IPS-18a (cell line): ENCODE data around the gene DNASE1L2.
A peak's percentile ranks its signal among the peaks of the same experiment; 100 is the strongest.
"Not testable (repeated sequence)": the region's sequence is repeated elsewhere in the genome, so short reads cannot be mapped to it uniquely, and the experiment has no call there.

Experiments
- H3K27ac ChIP-seq: one replicate; pipeline ENCODE4 v1.5.1; 2013; ENCODE audit warnings: low read length
- H3K27me3 ChIP-seq: one replicate; pipeline ENCODE4 v1.6.1; 2013; ENCODE audit warnings: mild to moderate bottlenecking, low read length; ENCODE audit not compliant: control insufficient read depth, insufficient read depth
- H3K36me3 ChIP-seq: one replicate; pipeline ENCODE4 v1.6.1; 2013; ENCODE audit warnings: low read depth, low read length; ENCODE audit not compliant: control insufficient read depth
- H3K4me1 ChIP-seq: one replicate; pipeline ENCODE4 v1.6.1; 2013; ENCODE audit warnings: low read depth, low read length; ENCODE audit not compliant: control insufficient read depth
- H3K4me3 ChIP-seq: one replicate; pipeline ENCODE4 v1.5.1; 2013; ENCODE audit warnings: low read length
- H3K9ac ChIP-seq: one replicate; pipeline ENCODE4 v1.6.1; 2013; ENCODE audit warnings: mild to moderate bottlenecking, low read length, moderate library complexity
- H3K9me3 ChIP-seq: one replicate; pipeline ENCODE4 v1.6.1; 2013; ENCODE audit warnings: low read depth, low read length; ENCODE audit not compliant: control insufficient read depth

Gene DNASE1L2

DNA sequence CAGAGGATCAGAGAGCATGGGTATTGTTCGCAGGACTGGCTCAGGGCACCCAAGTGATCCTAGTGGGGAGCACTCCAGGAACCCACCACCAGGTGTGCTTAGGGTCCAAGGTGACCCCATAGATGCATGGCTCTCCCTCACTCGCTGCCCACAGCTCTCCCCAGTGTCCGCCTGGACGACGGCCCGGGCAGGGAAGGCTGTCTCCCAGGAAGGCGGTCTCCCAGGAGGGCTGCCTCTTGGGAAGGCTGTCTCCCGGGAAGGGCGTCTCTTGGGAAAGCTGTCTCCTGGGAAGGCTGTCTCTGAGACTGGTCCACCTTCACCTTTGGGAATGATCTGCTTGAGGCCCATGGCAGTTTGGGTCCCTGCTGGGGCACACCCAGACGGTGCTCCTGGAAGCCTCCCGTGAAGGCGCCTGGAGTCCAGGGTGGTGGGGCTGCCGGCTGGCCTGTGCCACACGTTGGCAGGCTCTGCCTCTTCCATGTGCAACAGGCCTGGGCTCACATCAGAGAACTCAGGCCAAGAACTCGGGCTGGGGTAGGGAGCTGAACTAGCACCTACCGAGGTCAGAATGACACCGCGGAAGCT is 10.1 kb downstream of the DNASE1L2 start:
- H3K9ac ChIP-seq = no peak overlapping the region
- H3K4me1 ChIP-seq = peaks cover 4% of the 10 kb centered on the region
- H3K4me3 ChIP-seq = no peak overlapping the region
- H3K9me3 ChIP-seq = no peaks in the 10 kb centered on the region
- no peak overlapping the region for H3K27ac ChIP-seq
- peaks cover 41% of the 10 kb centered on the region for H3K36me3 ChIP-seq
- no peaks in the 10 kb centered on the region for H3K27me3 ChIP-seq

DNA sequence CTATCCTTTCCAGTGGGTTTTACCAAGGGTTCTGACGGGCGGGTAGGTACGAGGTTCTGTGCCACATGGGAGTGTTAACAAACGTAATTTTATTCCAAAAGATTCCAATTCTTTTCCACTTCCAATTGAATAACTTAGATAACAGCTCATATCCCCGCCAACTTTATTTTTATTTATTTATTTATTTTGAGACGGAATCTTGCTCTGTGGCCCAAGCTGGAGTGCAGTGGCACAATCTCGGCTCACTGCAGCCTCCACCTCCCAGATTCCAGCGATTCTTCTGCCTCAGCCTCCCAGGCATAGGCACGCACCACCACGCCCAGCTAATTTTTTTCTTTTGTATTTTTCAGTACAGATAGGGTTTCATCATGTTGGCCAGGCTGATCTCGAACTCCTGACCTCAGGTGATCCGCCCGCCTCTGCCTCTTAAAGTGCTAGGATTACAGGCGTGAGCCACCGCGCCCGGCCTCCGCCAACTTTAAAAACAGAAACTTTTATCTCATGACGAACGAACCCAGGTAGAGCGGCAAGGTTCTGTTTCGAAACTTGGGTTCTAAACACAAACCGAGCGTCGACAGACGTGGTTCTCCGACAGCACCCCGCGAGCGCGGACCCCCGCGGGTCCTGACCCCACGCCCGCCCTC is 14.5 kb downstream of the DNASE1L2 start:
- no peak overlapping the region for H3K27ac ChIP-seq
- no peaks in the 10 kb centered on the region for H3K9me3 ChIP-seq
- peaks cover 47% of the 10 kb centered on the region for H3K36me3 ChIP-seq
- peaks cover 10% of the 10 kb centered on the region for H3K4me1 ChIP-seq
- H3K9ac ChIP-seq = peak overlapping the region; percentile 92
- H3K4me3 ChIP-seq = peak overlapping the region; percentile 83
- H3K27me3 ChIP-seq = no peaks in the 10 kb centered on the region

DNA sequence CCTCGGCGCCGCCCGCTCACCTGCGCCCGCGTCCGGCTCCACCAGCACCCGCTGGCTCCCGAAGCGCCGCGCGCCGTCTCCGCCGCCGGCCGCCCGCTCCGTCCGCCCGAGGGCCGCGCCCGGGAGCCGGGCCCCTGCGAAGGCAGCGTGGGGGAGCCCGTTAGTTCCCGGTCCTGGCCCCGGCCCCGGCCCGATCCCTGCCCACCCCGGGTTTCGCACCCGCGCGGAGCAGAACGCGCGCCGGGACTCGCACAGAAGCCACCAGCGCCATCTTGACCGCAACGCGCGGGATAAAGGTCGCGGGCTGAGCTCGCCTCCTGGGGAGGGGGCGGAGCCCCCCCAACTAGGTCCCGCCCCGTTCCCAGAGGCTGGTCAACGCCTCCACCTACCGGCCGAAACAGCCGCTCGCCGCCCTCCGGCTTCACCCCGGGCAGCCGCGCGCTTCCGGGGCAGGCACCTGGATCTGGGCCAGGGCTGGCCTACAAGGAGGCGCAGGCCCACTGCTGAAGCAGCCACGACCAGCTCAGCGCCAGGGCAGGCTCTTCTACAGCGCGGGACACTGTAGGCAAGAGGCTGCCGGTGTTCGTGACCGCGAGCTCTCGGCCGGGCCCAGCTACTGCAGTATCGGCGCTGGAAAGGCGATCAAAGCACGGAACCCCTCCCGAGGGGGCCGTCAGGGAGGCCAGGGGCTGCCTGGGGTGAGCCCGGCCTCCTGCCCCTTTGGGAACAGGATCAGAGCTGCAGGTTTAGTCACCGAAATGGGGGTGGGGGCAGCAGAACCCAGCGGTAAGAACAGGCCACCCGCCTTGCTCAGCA is 15.3 kb downstream of the DNASE1L2 start, which contains the start of gene ECI1:
TSS of gene ECI1 (minus strand) at position 292 of the 816 bp plus-strand sequence. CDS start at position 271, 21 bp downstream.
- peaks cover 10% of the 10 kb centered on the region for H3K4me1 ChIP-seq
- peak within 1 kb of the TSS; percentile 75 for H3K27ac ChIP-seq
- peak within 1 kb of the TSS; percentile 92 for H3K9ac ChIP-seq
- H3K36me3 ChIP-seq = peaks cover 48% of the 10 kb centered on the region
- no peaks in the 10 kb centered on the region for H3K9me3 ChIP-seq
- H3K27me3 ChIP-seq = no peaks in the 10 kb centered on the region
- peak within 1 kb of the TSS; percentile 83 for H3K4me3 ChIP-seq

DNA sequence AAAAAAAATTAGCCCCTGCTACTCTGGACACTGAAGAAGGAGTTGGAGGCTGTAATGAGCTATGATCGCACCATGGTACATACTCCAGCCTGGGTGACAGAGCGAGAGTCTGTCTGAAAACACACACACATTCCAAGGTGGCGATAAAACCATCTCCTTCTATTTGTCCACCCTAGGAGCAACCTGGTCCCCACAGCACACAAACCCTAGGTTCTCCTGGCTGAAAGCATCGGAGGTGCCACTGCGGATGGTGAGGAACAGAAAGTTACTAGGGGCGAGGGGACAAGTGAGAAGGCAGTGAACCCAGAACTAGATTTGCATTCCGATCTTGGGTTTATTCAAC is 16.5 kb downstream of the DNASE1L2 start:
- Histone ChIP-seq H3K27me3 (no peaks in the 10 kb centered on the region), H3K4me1 (peaks cover 10% of the 10 kb centered on the region), H3K27ac (no peak overlapping the region), H3K9ac (no peak overlapping the region), H3K36me3 (peaks cover 58% of the 10 kb centered on the region), H3K9me3 (no peaks in the 10 kb centered on the region), H3K4me3 (no peak overlapping the region)

DNA sequence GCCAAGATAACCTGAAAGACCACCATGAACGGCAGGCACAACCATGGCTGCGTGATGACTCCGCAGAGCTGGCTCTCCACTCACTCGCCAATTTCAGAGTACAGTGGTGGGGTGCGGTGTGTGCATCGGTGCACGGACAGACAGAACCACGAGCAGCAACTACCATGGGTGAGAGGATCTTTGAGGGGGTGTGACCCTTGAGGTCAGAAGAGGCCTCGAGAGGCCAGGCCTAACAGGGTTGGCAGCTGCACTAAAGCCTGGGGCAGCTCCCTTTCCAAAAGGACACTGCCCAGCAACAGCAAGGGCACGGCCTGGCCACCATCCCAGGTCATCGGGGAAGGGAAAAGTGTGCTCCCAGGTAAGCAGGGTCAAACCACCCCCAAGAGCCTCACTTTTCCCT is 17.0 kb downstream of the DNASE1L2 start:
- Histone ChIP-seq H3K36me3 (peaks cover 63% of the 10 kb centered on the region), H3K9me3 (no peaks in the 10 kb centered on the region)

DNA sequence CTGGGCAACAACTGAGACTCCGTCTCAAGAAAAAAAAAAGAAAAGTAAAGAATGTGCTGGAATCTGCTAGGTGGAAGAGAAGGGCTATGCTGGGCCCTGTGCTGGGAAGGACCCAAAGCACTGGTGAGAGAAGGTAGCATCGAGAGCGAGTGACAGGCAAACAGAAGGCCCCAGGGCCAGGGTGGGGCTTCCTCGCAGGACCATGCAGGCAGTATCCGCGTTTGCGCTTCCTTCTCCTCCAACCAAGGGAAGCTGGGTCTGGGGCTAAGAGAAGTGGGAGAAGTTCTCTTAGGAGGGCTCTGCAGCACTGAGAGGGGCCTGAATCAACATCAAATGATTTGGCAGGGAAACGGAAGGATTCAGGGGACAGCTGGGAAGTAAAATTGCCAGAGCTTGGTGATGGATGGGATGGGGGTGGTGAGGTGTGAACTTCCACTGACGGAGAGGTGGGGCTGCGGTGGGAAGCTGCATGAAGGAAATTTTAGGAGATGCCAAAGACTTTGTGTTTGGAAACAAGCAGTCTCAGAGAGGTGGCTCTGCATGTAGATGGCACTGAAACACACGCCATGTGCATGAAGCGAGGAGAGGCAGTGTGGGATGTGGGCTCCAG is 20.4 kb downstream of the DNASE1L2 start:
- peaks cover 6% of the 10 kb centered on the region for H3K4me1 ChIP-seq
- no peaks in the 10 kb centered on the region for H3K9me3 ChIP-seq
- H3K27me3 ChIP-seq = no peaks in the 10 kb centered on the region
- H3K27ac ChIP-seq = no peak overlapping the region
- H3K36me3 ChIP-seq = peaks cover 93% of the 10 kb centered on the region
- no peak overlapping the region for H3K4me3 ChIP-seq
- H3K9ac ChIP-seq = no peak overlapping the region

More for the DNA sequence above, 17.0 kb downstream of the DNASE1L2 start:
- Histone ChIP-seq H3K4me3 (no peak overlapping the region), H3K4me1 (peaks cover 10% of the 10 kb centered on the region), H3K9ac (no peak overlapping the region), H3K27me3 (no peaks in the 10 kb centered on the region), H3K27ac (no peak overlapping the region)

DNA sequence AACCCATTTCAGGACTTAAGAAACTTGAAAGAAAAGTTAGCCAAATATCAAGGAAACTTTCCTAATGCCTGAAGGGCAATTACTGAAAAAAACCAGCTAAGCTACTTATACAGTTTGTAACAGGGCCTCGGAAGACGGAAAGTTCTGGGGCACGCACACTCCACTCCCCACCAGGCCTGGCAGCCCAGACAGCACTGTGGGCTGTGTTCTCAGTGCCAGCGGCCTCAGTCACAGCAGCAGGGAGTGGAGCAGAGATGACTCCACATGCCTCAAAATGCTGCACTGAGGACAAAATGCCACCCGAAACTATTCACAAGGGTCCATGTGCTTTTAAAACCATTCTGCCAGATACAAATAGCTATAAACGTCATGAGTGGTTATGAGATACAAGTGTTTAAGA is 21.5 kb downstream of the DNASE1L2 start:
- Histone ChIP-seq H3K27me3 (no peaks in the 10 kb centered on the region), H3K4me3 (no peak overlapping the region), H3K27ac (no peak overlapping the region), H3K9me3 (no peaks in the 10 kb centered on the region), H3K4me1 (no peaks in the 10 kb centered on the region), H3K9ac (no peak overlapping the region), H3K36me3 (peaks cover 96% of the 10 kb centered on the region)

DNA sequence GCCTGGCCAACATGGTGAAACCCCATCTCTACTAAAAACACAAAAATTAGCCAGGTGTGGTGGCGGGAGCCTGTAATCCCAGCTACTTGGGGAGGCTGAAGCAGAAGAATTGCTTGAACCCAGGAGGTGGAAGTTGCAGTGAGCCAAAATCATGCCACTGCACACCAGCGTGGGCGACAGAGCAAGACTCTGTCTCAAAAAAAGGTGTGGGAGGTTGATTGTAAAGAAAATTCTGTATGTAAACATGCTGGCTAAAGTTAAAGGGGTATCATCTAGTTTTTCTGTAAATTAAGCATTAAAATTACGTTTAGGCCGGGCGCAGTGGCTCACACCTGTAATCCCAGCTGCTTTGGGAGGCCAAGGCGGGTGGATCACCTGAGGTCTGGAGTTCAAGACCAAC is 22.3 kb downstream of the DNASE1L2 start:
- H3K9me3 ChIP-seq, H3K4me3 ChIP-seq, H3K9ac ChIP-seq, H3K4me1 ChIP-seq, H3K27me3 ChIP-seq, H3K27ac ChIP-seq: not testable (repeated sequence)
- peaks cover 96% of the 10 kb centered on the region for H3K36me3 ChIP-seq

DNA sequence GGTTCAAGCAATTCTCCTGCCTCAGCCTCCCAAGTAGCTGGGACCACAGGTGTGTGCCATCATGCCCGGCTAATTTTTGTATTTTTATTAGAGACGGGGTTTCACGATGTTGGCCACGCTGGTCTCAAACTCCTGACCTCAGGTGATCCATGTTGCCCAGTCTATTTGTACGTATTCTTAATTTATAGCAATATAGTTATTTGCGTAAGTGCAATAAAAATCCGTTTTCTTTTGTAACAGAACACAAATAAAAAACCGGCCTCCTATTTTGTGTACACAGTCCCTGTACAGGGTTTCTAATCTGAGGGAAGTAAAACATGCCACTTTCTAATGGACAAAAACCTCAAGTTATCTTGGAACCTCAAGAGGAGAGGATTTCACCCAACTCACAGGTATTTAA is 24.0 kb downstream of the DNASE1L2 start:
- Histone ChIP-seq H3K36me3 (peaks cover 99% of the 10 kb centered on the region), H3K9ac (no peak overlapping the region), H3K4me3 (no peak overlapping the region), H3K4me1 (peaks cover 4% of the 10 kb centered on the region), H3K27me3 (no peaks in the 10 kb centered on the region), H3K9me3 (no peaks in the 10 kb centered on the region), H3K27ac (no peak overlapping the region)

DNA sequence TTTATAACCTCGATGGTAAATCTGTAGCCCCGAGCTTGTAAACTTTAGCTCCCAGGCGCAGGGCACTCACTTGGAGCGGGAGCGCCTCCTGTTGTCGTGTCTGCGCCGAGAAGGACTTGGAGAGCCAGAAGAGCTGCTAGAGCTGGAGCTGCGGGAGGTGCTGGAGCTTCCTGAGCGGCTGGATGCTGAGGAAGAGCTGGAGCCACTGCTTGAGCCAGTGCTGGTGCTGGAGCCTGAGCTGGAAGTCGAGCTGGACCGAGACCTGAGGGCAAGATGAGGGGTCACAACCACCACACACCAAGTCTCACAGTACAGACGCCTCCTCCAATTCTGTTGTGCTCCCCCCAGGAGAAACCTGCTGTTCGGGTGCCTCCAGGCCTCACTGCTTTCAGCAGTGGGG is 26.8 kb downstream of the DNASE1L2 start:
- H3K36me3 ChIP-seq = peaks cover 75% of the 10 kb centered on the region
- H3K4me3 ChIP-seq, H3K4me1 ChIP-seq, H3K27ac ChIP-seq, H3K9ac ChIP-seq, H3K27me3 ChIP-seq, H3K9me3 ChIP-seq: not testable (repeated sequence)

DNA sequence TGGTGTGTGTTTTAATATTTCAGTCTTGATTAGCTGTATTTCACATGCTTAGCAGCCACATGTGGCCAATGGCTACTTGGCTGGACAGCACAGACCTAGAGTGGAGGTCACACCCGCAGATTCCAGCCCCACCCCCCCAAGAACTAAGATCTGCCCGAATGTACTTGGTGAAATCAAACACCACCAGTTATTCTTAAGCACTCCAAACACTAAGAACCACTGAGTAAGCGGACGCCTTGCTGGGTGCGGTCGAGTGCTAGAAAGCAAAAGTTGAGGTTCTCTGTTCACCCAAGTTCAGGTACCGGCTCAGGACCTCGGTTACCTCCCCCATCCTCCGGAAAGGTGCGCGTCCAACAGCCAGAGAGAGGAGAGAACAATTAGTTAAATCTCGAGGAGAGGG is 30.6 kb downstream of the DNASE1L2 start:
- H3K4me1 ChIP-seq, H3K9me3 ChIP-seq, H3K27me3 ChIP-seq, H3K27ac ChIP-seq: not testable (repeated sequence)
- H3K4me3 ChIP-seq = peak overlapping the region; percentile 71
- peak overlapping the region; percentile 88 for H3K9ac ChIP-seq
- peaks cover 37% of the 10 kb centered on the region for H3K36me3 ChIP-seq
